Measurements from ENCODE around the gene PARD3B.

DNA sequence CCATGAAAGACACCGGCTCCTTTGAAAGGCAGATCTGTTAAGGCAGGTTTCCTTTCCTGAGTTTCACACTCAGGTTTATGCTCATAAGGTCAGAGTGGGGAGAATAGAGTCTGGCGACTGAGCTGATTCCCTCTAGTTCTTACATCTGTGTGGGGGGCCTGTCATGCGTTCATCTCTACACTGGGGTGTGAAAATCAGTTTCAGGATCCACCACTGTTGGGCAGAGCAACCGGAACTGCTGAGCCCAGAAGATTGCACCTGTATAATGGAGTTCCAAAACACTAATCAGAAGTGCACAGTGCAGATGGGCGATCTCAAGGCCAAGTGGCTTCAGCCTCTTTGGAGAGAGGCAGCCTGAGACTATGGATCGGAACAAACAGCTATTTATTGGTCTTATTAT is 955.7 kb downstream of the PARD3B start:
- TF ChIP-seq, protein P1, sequence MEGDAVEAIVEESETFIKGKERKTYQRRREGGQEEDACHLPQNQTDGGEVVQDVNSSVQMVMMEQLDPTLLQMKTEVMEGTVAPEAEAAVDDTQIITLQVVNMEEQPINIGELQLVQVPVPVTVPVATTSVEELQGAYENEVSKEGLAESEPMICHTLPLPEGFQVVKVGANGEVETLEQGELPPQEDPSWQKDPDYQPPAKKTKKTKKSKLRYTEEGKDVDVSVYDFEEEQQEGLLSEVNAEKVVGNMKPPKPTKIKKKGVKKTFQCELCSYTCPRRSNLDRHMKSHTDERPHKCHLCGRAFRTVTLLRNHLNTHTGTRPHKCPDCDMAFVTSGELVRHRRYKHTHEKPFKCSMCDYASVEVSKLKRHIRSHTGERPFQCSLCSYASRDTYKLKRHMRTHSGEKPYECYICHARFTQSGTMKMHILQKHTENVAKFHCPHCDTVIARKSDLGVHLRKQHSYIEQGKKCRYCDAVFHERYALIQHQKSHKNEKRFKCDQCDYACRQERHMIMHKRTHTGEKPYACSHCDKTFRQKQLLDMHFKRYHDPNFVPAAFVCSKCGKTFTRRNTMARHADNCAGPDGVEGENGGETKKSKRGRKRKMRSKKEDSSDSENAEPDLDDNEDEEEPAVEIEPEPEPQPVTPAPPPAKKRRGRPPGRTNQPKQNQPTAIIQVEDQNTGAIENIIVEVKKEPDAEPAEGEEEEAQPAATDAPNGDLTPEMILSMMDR (IDR thresholded peaks at IDR 0.05) = no peak
- TF ChIP-seq POLR2A (IDR thresholded peaks at IDR 0.05) = no peak
